ENCODE results near the gene FYCO1. TPM values are rescaled to one million over a fixed set of nuclear protein-coding genes. Genes with fewer than 3 reads are reported as not detected.

The FYCO1 gene
- total RNA-seq, 2 donors from 2014 or later = 15.5 to 26.2 TPM

- Mint-ChIP-seq H3K27me3 (no peaks in the 10 kb centered on the region), H3K27ac (peak overlapping the region; percentile 84), H3K36me3 (ENCODE audit: low read depth) (no peaks in the 10 kb centered on the region), H3K4me3 (peak overlapping the region; percentile 84), H3K9me3 (no peaks in the 10 kb centered on the region), H3K4me1 (peaks cover 26% of the 10 kb centered on the region)
- ATAC-seq (replicated peaks) = peak; percentile 40
These were observed 997 bp downstream of the FYCO1 start for GRCh38 chr3:45994419-45995235.

- H3K36me3 Mint-ChIP-seq (ENCODE audit: low read depth) = no peaks in the 10 kb centered on the region
- peak; percentile 55 for ATAC-seq (replicated peaks)
- peak overlapping the region; percentile 84 for H3K4me3 Mint-ChIP-seq
- H3K27me3 Mint-ChIP-seq = no peaks in the 10 kb centered on the region
- no peaks in the 10 kb centered on the region for H3K9me3 Mint-ChIP-seq
- peaks cover 36% of the 10 kb centered on the region for H3K4me1 Mint-ChIP-seq
- H3K27ac Mint-ChIP-seq = peak overlapping the region; percentile 86
These were observed 2.1 kb downstream of the FYCO1 start for GRCh38 chr3:45993421-45994027.

- ATAC-seq (replicated peaks) = peak; percentile 21
- H3K4me1 Mint-ChIP-seq = peaks cover 41% of the 10 kb centered on the region
- peak overlapping the region; percentile 86 for H3K27ac Mint-ChIP-seq
- H3K27me3 Mint-ChIP-seq = no peaks in the 10 kb centered on the region
- H3K4me3 Mint-ChIP-seq = peak overlapping the region; percentile 84
- H3K9me3 Mint-ChIP-seq = no peaks in the 10 kb centered on the region
- no peaks in the 10 kb centered on the region for H3K36me3 Mint-ChIP-seq (ENCODE audit: low read depth)
These were observed 2.8 kb downstream of the FYCO1 start for GRCh38 chr3:45992821-45993221.

GRCh38 chr3:45992133-45992729, 3.4 kb downstream of the FYCO1 start:
- H3K9me3 Mint-ChIP-seq = no peaks in the 10 kb centered on the region
- peaks cover 44% of the 10 kb centered on the region for H3K4me1 Mint-ChIP-seq
- no peak for ATAC-seq (replicated peaks)
- H3K27me3 Mint-ChIP-seq = no peaks in the 10 kb centered on the region
- peak overlapping the region; percentile 86 for H3K27ac Mint-ChIP-seq
- no peaks in the 10 kb centered on the region for H3K36me3 Mint-ChIP-seq (ENCODE audit: low read depth)
- H3K4me3 Mint-ChIP-seq = peak overlapping the region; percentile 84

GRCh38 chr3:45991341-45991740, 4.3 kb downstream of the FYCO1 start:
- Mint-ChIP-seq H3K4me1 (peaks cover 44% of the 10 kb centered on the region), H3K9me3 (no peaks in the 10 kb centered on the region), H3K27ac (peak overlapping the region; percentile 86), H3K4me3 (peak overlapping the region; percentile 84), H3K27me3 (no peaks in the 10 kb centered on the region), H3K36me3 (ENCODE audit: low read depth) (no peaks in the 10 kb centered on the region)
- no peak for ATAC-seq (replicated peaks)

- Mint-ChIP-seq H3K4me1 (peaks cover 42% of the 10 kb centered on the region), H3K27ac (peak overlapping the region; percentile 86), H3K9me3 (no peaks in the 10 kb centered on the region), H3K36me3 (ENCODE audit: low read depth) (peaks cover 3% of the 10 kb centered on the region), H3K27me3 (no peaks in the 10 kb centered on the region), H3K4me3 (peak overlapping the region; percentile 42)
- ATAC-seq (replicated peaks) = no peak
These were observed 5.4 kb downstream of the FYCO1 start for GRCh38 chr3:45990181-45990580.

GRCh38 chr3:45988804-45989203, 6.8 kb downstream of the FYCO1 start:
- Mint-ChIP-seq H3K36me3 (ENCODE audit: low read depth) (peaks cover 16% of the 10 kb centered on the region), H3K4me1 (peaks cover 42% of the 10 kb centered on the region), H3K27ac (peak overlapping the region; percentile 86), H3K27me3 (no peaks in the 10 kb centered on the region), H3K4me3 (peak overlapping the region; percentile 42), H3K9me3 (no peaks in the 10 kb centered on the region)
- peak; percentile 74 for ATAC-seq (replicated peaks)

- ATAC-seq (replicated peaks) = no peak
- Mint-ChIP-seq H3K4me1 (peaks cover 41% of the 10 kb centered on the region), H3K27ac (peak overlapping the region; percentile 86), H3K4me3 (peak overlapping the region; percentile 42), H3K27me3 (no peaks in the 10 kb centered on the region), H3K9me3 (no peaks in the 10 kb centered on the region), H3K36me3 (ENCODE audit: low read depth) (peaks cover 21% of the 10 kb centered on the region)
These were observed 7.3 kb downstream of the FYCO1 start for GRCh38 chr3:45988362-45988761.

GRCh38 chr3:45987368-45988291, 8.0 kb downstream of the FYCO1 start:
- Mint-ChIP-seq H3K4me1 (peaks cover 33% of the 10 kb centered on the region), H3K27me3 (no peaks in the 10 kb centered on the region), H3K4me3 (peak overlapping the region; percentile 42), H3K36me3 (ENCODE audit: low read depth) (peaks cover 28% of the 10 kb centered on the region), H3K9me3 (no peaks in the 10 kb centered on the region), H3K27ac (peak overlapping the region; percentile 86)
- no peak for ATAC-seq (replicated peaks)

GRCh38 chr3:45986303-45986982, 9.2 kb downstream of the FYCO1 start:
- Mint-ChIP-seq H3K27me3 (no peaks in the 10 kb centered on the region), H3K4me1 (peaks cover 36% of the 10 kb centered on the region), H3K27ac (peak overlapping the region; percentile 86), H3K4me3 (peak overlapping the region; percentile 42), H3K9me3 (no peaks in the 10 kb centered on the region), H3K36me3 (ENCODE audit: low read depth) (peaks cover 40% of the 10 kb centered on the region)
- no peak for ATAC-seq (replicated peaks)

- no peak for ATAC-seq (replicated peaks)
- Mint-ChIP-seq H3K9me3 (no peaks in the 10 kb centered on the region), H3K36me3 (ENCODE audit: low read depth) (peaks cover 47% of the 10 kb centered on the region), H3K4me1 (peaks cover 42% of the 10 kb centered on the region), H3K27ac (peak overlapping the region; percentile 86), H3K4me3 (peak overlapping the region; percentile 29), H3K27me3 (no peaks in the 10 kb centered on the region)
These were observed 9.9 kb downstream of the FYCO1 start for GRCh38 chr3:45985532-45986302.

- H3K4me3 Mint-ChIP-seq = peak overlapping the region; percentile 29
- peaks cover 58% of the 10 kb centered on the region for H3K36me3 Mint-ChIP-seq (ENCODE audit: low read depth)
- no peak for ATAC-seq (replicated peaks)
- H3K27me3 Mint-ChIP-seq = no peaks in the 10 kb centered on the region
- H3K27ac Mint-ChIP-seq = peak overlapping the region; percentile 42
- H3K9me3 Mint-ChIP-seq = no peaks in the 10 kb centered on the region
- H3K4me1 Mint-ChIP-seq = peaks cover 34% of the 10 kb centered on the region
These were observed 11.0 kb downstream of the FYCO1 start for GRCh38 chr3:45984331-45985312.

All from activated T-helper 17 cell treated with anti-CD3 and anti-CD28 coated beads, Interleukin-2, amount 50 U/mL, for 72 hours (primary cell).